ENCODE measurements around the gene OVCA2. TPM values are rescaled to one million over a fixed set of nuclear protein-coding genes. Genes with fewer than 3 reads are reported as not detected.
A peak's percentile ranks its signal among the peaks of the same experiment; 100 is the strongest.

Gene OVCA2
- polyA plus RNA-seq, 1 of the 3 experiments (the other 2 are of a cell fraction) = 59.2 TPM

GRCh38 chr17:2064520-2064971, 22.7 kb downstream of the OVCA2 start:
- Histone ChIP-seq H3K9ac (no peak overlapping the region), H3K36me3 (replicated peaks in 1 of 2; ENCODE audit: control insufficient read depth in 1 of 2, insufficient read depth in 2 of 2, low read length in 1 of 2) (peaks cover 17 to 37% of the 10 kb centered on the region in 2 experiments), H3F3A (replicated peaks; ENCODE audit: insufficient read depth) (peaks cover 18% of the 10 kb centered on the region), H4K20me1 (ENCODE audit: insufficient read depth) (no peaks in the 10 kb centered on the region), H3K79me2 (ENCODE audit: insufficient read depth) (no peaks in the 10 kb centered on the region), H3K4me1 (ENCODE audit: control insufficient read depth in 1 of 2, insufficient read depth in 2 of 2, low read depth in 1 of 2, low read length in 1 of 2) (peaks cover 39 to 40% of the 10 kb centered on the region in 2 experiments; a peak in 3 of 4 replicates), H3K27me3 (ENCODE audit: insufficient read depth) (no peaks in the 10 kb centered on the region), H3K4me2 (no peak overlapping the region), H3K9me3 (no peaks in the 10 kb centered on the region), H2AFZ (ENCODE audit: low read depth) (no peak overlapping the region), H3K4me3 (ENCODE audit: low read depth in 2 of 2, low read length in 1 of 2) (no peak overlapping the region), H3K9me2 (no peaks in the 10 kb centered on the region), H3K27ac (ENCODE audit: low read depth in 2 of 2, low read length in 1 of 2) (no peak overlapping the region)
- no peak for DNase-seq
- TF ChIP-seq SIN3A (IDR thresholded peaks at IDR 0.05; ENCODE audit: borderline replicate concordance, low read depth, low read length) (no peak), RAD21 (IDR thresholded peaks at IDR 0.05; ENCODE audit: low read length) (no peak), ELF1 (IDR thresholded peaks at IDR 0.05) (no peak), NRF1 (IDR thresholded peaks at IDR 0.05; ENCODE audit: low read depth, low read length) (no peak), TCF12 (IDR thresholded peaks at IDR 0.05) (no peak), PBX3 (IDR thresholded peaks at IDR 0.05) (no peak), MEF2A (IDR thresholded peaks at IDR 0.05; ENCODE audit: borderline replicate concordance, low read depth) (no peak), POLR2AphosphoS5 (IDR thresholded peaks at IDR 0.05; ENCODE audit: low read depth, low read length) (no peak), CTCF (IDR thresholded peaks at IDR 0.05) (no peak)
- TF ChIP-seq, protein P1, sequence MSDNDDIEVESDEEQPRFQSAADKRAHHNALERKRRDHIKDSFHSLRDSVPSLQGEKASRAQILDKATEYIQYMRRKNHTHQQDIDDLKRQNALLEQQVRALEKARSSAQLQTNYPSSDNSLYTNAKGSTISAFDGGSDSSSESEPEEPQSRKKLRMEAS (IDR thresholded peaks at IDR 0.05; ENCODE audit: low read depth) = no peak
- CTCF ChIA-PET = interaction anchor here (0.7 to 7.4 kb wide), 6 partner anchors 10 to 216 kb away, joined by 3 to 81 read pairs (median 6); partner anchors contain the start of gene HIC1
- POLR2A ChIA-PET = no interaction called here
- 88% methylated on average over 6 of the region's 6 CpGs for WGBS (ENCODE audit: low lambda C conversion rate)

DNA sequence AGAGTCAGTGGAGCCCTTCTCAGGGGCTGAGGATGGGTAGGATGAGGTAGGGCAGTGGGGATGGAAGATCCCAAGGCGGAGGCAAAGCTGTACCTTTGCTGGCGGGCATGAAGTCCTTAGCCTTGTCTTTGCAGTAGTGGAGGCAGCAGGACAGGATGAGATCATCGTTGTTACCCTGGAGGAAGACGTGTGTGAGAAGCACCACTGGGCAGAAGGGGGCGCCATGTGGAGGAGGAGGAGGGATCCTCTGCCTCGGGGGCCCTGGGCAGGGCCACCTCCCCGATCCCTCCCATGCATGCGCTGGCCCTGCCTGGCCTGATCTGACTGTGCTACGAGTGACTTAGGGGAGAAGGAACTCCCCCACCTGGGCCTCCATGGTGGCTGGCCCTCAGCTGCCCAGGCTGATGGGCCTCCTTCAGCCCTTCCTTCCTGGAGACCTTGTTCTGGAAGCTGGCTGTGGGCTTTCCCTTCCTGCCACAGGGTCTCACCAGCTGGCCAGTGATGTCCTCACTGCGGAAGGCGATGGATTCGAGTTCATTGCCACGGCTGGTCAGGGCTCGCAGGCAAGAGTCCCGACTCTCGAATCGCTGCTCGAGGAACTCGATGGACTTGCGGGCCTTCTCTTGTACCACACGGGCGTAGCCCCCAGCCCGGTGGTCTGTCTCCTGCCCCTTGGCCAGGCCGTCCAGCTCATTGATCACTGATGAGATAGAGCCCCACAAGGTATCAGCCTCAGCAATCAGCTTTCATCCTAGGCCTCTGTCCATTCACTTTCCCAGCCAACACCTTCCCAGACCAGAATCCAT, 23.4 kb downstream of the OVCA2 start:
- Histone ChIP-seq H3K9me3 (no peaks in the 10 kb centered on the region), H3K4me2 (no peak overlapping the region), H3K9me2 (no peaks in the 10 kb centered on the region), H3K4me1 (ENCODE audit: control insufficient read depth in 1 of 2, insufficient read depth in 2 of 2, low read depth in 1 of 2, low read length in 1 of 2) (peaks cover 40 to 43% of the 10 kb centered on the region in 2 experiments; a peak in 3 of 4 replicates), H3F3A (replicated peaks; ENCODE audit: insufficient read depth) (peaks cover 18% of the 10 kb centered on the region), H4K20me1 (ENCODE audit: insufficient read depth) (no peaks in the 10 kb centered on the region), H2AFZ (ENCODE audit: low read depth) (no peak overlapping the region), H3K27ac (ENCODE audit: low read depth in 2 of 2, low read length in 1 of 2) (peak overlapping the region in 1 of 2 experiments; percentile 69; a peak in 3 of 4 replicates), H3K27me3 (ENCODE audit: insufficient read depth) (no peaks in the 10 kb centered on the region), H3K79me2 (ENCODE audit: insufficient read depth) (no peaks in the 10 kb centered on the region), H3K4me3 (ENCODE audit: low read depth in 2 of 2, low read length in 1 of 2) (no peak overlapping the region), H3K9ac (no peak overlapping the region), H3K36me3 (replicated peaks in 1 of 2; ENCODE audit: control insufficient read depth in 1 of 2, insufficient read depth in 2 of 2, low read length in 1 of 2) (peaks cover 18 to 31% of the 10 kb centered on the region in 2 experiments)
- POLR2A ChIA-PET = no interaction called here
- CTCF ChIA-PET = interaction anchor here (0.7 to 7.4 kb wide), 8 partner anchors 10 to 215 kb away, joined by 3 to 81 read pairs (median 5); partner anchors contain the start of gene HIC1
- DNase-seq = peak; percentile 66
- 86% methylated on average over 20 of the region's 24 CpGs for WGBS (ENCODE audit: low lambda C conversion rate)
- TF ChIP-seq, protein P1 (IDR thresholded peaks at IDR 0.05; ENCODE audit: low read depth) = no peak
- TF ChIP-seq TEAD4 (IDR thresholded peaks at IDR 0.05; ENCODE audit: borderline replicate concordance, insufficient read depth) = no peak
- TF ChIP-seq FOXJ3 (CRISPR knock-in tag; IDR thresholded peaks at IDR 0.05) = no peak
- TF ChIP-seq, protein P2, sequence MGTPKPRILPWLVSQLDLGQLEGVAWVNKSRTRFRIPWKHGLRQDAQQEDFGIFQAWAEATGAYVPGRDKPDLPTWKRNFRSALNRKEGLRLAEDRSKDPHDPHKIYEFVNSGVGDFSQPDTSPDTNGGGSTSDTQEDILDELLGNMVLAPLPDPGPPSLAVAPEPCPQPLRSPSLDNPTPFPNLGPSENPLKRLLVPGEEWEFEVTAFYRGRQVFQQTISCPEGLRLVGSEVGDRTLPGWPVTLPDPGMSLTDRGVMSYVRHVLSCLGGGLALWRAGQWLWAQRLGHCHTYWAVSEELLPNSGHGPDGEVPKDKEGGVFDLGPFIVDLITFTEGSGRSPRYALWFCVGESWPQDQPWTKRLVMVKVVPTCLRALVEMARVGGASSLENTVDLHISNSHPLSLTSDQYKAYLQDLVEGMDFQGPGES (IDR thresholded peaks at IDR 0.05; ENCODE audit: low read depth, low read length) = no peak
- no peak for TF ChIP-seq NRF1 (IDR thresholded peaks at IDR 0.05; ENCODE audit: low read depth, low read length)
- TF ChIP-seq CTCF (IDR thresholded peaks at IDR 0.05) = peak; percentile 54
- TF ChIP-seq REST (IDR thresholded peaks at IDR 0.05; ENCODE audit: low read depth, low read length) = no peak

Data from SK-N-SH (cell line).